Epithelial cell of proximal tubule (primary cell): ENCODE results near the gene DOCK9. TPM values are rescaled to one million over a fixed set of nuclear protein-coding genes. Genes with fewer than 3 reads are reported as not detected.

Experiments
- DNase-seq: peaks from one replicate; pipeline ENCODE4 v3.0.0-alpha.2; 2011; ENCODE audit warnings: low read depth
- H3K4me3 ChIP-seq: 2 replicates; pipeline ENCODE4 v1.5.1; 2011; ENCODE audit warnings: low read depth, mild to moderate bottlenecking, low read length
- CTCF ChIP-seq: conservative IDR thresholded peaks from 2 replicates; pipeline ENCODE4 v1.5.1; 2012; ENCODE audit warnings: low read depth, mild to moderate bottlenecking, low read length
- total RNA-seq: library from RNA; depleted of rRNA; stranded (reverse); fragments of >200 nt; gene quantifications from 2 replicates; pipeline ENCODE4 v1.2.3, GENCODE V29; 2015

Gene DOCK9
- total RNA-seq, 1 donor from 2014 or later, result 37.6 TPM

GRCh38 chr13:98875146-98875729 lies 102.6 kb downstream of the DOCK9 start:
- DNase-seq, result no peak
- TF ChIP-seq CTCF, result no peak
- no peak overlapping the region for H3K4me3 ChIP-seq

GRCh38 chr13:98874029-98874397 lies 103.9 kb downstream of the DOCK9 start:
- no peak overlapping the region for H3K4me3 ChIP-seq
- TF ChIP-seq CTCF, result no peak
- no peak for DNase-seq

GRCh38 chr13:98873377-98874028 lies 104.4 kb downstream of the DOCK9 start:
- DNase-seq, result no peak
- no peak for TF ChIP-seq CTCF
- H3K4me3 ChIP-seq, result no peak overlapping the region

GRCh38 chr13:98871727-98872126 lies 106.1 kb downstream of the DOCK9 start:
- no peak for DNase-seq
- no peak for TF ChIP-seq CTCF
- no peak overlapping the region for H3K4me3 ChIP-seq

GRCh38 chr13:98869408-98870090 lies 108.3 kb downstream of the DOCK9 start:
- H3K4me3 ChIP-seq, result no peak overlapping the region
- DNase-seq, result peak; percentile 20
- TF ChIP-seq CTCF, result peak; percentile 35

- H3K4me3 ChIP-seq, result no peak overlapping the region
- DNase-seq, result no peak
- no peak for TF ChIP-seq CTCF
These were observed 108.9 kb downstream of the DOCK9 start for GRCh38 chr13:98868932-98869331.

GRCh38 chr13:98866882-98867281 lies 111.0 kb downstream of the DOCK9 start:
- H3K4me3 ChIP-seq, result no peak overlapping the region
- DNase-seq, result no peak
- TF ChIP-seq CTCF, result peak; percentile 7
